Renal pelvis (tissue), 4 donors: ENCODE data around the gene FBXO41. TPM values are rescaled to one million over a fixed set of nuclear protein-coding genes. Genes with fewer than 3 reads are reported as not detected.

Source experiments
- DNase-seq: peaks from one replicate; pipeline ENCODE4 v3.0.0-alpha.2; 2013
- polyA plus RNA-seq, 3 donors: library from polyadenylated mRNA; unstranded; fragments of 120-200 nt; gene quantifications; one replicate each; pipeline ENCODE4 v1.2.1, GENCODE V29; 2013; ENCODE audit not compliant: insufficient read length in 3 of 3

Gene FBXO41
- polyA plus RNA-seq, 3 donors: 2.1 to 3.0 (median 2.4) TPM

GRCh38 chr2:73212448-73213176 is 71.7 kb downstream of the FBXO41 start:
- no peak for DNase-seq

- no peak for DNase-seq
These were observed 72.2 kb downstream of the FBXO41 start for GRCh38 chr2:73212098-73212447.

- no peak for DNase-seq
These were observed 73.6 kb downstream of the FBXO41 start for GRCh38 chr2:73210696-73211095.

GRCh38 chr2:73210019-73210418 is 74.3 kb downstream of the FBXO41 start:
- no peak for DNase-seq

- no peak for DNase-seq
These were observed 76.0 kb downstream of the FBXO41 start for GRCh38 chr2:73208258-73208657.

GRCh38 chr2:73205611-73206010 is 78.7 kb downstream of the FBXO41 start:
- no peak for DNase-seq

Other genes with a start within 250 kb of the FBXO41 start
- 10 to 100 TPM; 28.8 to 32.8 (median 30.1) TPM for gene SFXN5, start 212.8 kb downstream of the FBXO41 start, polyA plus RNA-seq
- gene RAB11FIP5, start 171.5 kb downstream of the FBXO41 start, polyA plus RNA-seq: 10 to 100 TPM; 45.1 to 54.3 (median 52.9) TPM
- under 1 TPM; 0.06 to 0.18 (median 0.14) TPM for gene NOTO, start 81.9 kb downstream of the FBXO41 start, polyA plus RNA-seq
- gene SMYD5, start 70.2 kb downstream of the FBXO41 start, polyA plus RNA-seq: 10 to 100 TPM; 30.5 to 43.6 (median 38.1) TPM
- 10 to 100 TPM; 13.3 to 17.0 (median 14.8) TPM for gene PRADC1, start 51.2 kb downstream of the FBXO41 start, polyA plus RNA-seq
- gene CCT7, start 50.2 kb downstream of the FBXO41 start, polyA plus RNA-seq: 100 to 1,000 TPM; 247 to 268 (median 249) TPM
- not detected for gene EGR4, start 9.1 kb upstream of the FBXO41 start, polyA plus RNA-seq
- gene ALMS1, start 101.4 kb upstream of the FBXO41 start, polyA plus RNA-seq: 10 to 100 TPM; 37.4 to 44.3 (median 41.1) TPM